ENCODE results near the gene ASTN2.

ASTN2 gene

GRCh38 chr9:116543731-116544400 lies 871.0 kb downstream of the ASTN2 start:
- DNase-seq: no peak

DNA sequence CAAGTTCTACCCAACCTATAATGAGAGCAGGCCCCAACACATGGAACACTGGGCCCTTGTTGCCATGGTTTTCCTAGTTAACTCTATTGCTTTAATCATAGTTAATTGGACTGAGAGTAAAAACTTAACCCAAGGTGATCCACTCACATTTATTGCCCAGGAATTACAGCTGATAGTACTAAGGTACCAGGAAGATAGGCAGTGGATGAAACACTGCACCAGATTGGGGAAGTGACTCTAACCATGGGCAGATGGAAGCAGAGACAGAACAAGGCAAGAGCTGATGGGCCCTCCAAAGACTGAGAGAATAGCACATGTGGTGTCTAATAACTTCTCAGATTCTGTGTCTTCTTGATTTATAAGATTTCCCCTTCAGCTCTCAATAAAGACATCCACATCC lies 873.5 kb downstream of the ASTN2 start:
- DNase-seq: no peak

- no peak for DNase-seq
Observed at GRCh38 chr9:116539549-116539948, 875.3 kb downstream of the ASTN2 start.

DNA sequence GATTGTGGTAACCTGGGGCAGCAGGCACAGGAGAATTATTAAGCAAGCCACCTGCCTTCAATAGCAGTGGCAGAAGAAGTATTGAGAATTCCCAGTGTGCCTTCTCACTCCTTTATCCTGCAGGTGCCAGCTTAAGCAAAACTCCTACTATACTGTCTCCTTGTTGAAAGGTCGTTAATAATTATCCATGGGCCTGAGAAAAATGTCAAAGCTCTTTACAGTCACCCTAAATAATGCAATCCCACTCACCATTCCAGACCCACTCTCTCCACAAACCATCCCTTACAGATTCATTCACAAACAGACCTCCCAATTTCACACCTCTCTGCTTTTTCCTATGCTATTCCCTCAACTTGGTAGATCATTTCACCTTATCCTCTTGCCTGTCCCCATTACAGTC lies 889.2 kb downstream of the ASTN2 start:
- no peak for DNase-seq

DNA sequence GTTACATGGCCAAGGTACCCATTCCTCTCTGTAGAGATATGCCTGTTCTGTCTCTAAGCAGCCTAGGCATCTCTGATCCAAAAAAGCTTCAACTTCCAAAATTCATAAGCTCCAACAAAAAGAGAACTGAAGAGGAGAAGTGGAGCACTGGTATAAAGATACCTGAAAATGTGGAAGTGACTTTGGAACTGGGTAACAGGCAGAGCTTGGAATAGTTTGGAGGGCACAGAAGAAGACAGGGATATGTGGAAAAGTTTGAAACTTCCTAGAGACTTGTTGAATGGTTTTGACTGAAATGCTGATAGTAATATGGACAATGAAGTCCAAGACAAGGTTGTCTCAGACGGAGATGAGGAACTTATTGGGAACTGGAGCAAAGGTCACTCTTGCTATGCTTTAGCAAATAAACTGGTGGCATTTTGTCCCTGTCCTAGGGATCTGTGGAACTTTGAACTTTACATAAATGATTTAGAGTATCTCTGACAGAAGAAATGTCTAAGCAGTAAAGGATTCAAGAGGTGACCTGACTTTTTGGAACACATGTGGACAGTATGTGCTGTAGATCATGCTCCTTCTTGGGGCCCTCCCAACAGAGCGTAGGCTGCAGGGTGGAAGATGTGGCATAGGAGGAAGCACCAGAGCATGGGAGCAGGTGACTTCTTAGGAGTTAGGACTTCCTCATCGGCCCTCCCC lies 889.9 kb downstream of the ASTN2 start:
- DNase-seq: no peak

GRCh38 chr9:116520218-116520617 lies 894.6 kb downstream of the ASTN2 start:
- no peak for DNase-seq

DNA sequence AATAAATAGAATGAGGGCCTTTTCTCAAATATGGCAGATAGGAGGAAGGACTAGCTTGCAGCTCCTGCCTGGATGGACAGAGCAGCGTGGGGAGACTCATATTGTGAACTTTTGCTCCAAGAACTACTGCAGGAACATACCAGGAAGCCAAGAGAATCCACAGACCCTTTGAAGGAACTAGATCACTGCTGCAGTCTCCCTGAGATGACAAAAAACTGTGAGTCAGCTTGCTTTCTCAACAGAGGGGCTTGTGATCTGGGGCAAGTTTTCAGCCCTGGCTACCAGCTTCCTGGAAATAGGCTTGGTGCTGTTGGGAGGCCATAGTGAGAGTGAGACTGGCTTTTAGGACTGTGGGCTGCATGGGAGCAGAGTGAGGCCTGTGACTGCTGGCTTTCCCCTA lies 898.4 kb downstream of the ASTN2 start:
- DNase-seq: no peak

- DNase-seq: no peak
Observed at GRCh38 chr9:116515541-116515940, 899.3 kb downstream of the ASTN2 start.

DNA sequence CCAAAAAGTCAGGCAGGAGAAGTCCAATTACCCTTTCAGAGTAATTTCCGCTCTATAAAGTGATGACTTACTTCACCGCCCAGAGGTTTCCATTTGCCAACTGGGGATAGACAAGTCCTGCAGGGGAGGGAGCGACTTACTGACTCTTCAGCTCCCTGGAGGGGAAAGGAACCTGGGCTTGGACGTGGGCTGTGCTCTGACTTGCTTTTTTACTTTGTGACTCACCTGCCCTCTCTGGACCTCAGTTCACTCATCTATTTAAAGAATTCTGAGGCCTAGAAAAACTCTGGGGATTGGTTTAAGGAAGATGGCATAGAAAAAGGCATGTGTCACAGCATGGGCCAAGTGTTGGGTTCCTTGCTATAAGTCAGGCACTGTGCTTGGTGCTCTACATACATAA lies 908.2 kb downstream of the ASTN2 start:
- DNase-seq: no peak

DNA sequence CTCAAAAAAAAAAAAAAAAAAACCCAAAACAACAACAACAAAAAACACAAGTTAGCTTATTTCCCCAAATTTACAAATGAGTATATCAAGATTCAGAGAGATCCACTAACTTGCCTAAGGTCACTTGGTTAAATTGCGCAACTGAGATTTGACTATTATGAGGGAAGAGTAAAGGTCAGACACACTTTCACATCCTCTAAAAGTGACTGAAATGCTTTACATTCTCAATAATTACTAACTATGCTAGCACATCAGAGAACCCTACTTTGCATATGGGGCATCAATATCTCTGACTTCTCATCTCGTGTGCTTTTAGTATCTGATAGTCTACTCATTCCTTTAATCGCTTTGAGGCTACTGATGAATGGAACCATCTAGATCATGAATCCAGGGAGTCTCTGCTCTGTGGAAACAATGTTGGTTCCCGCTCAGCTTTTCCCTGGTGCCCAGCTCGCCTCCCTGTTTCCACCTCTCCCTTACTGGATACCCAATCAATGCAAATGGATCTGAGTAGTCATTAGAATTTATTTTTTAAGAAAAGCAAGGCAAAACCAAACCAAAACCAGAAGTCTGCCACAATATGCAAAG lies 909.9 kb downstream of the ASTN2 start:
- DNase-seq: peak in 1 of 2 donors; percentile 1

GRCh38 chr9:116504081-116504480 lies 910.8 kb downstream of the ASTN2 start:
- no peak for DNase-seq

- DNase-seq: no peak
Observed at GRCh38 chr9:116502746-116503145, 912.1 kb downstream of the ASTN2 start.

GRCh38 chr9:116501871-116502270 lies 913.0 kb downstream of the ASTN2 start:
- DNase-seq: no peak

- no peak for DNase-seq
Observed at GRCh38 chr9:116499986-116500871, 914.6 kb downstream of the ASTN2 start.

DNA sequence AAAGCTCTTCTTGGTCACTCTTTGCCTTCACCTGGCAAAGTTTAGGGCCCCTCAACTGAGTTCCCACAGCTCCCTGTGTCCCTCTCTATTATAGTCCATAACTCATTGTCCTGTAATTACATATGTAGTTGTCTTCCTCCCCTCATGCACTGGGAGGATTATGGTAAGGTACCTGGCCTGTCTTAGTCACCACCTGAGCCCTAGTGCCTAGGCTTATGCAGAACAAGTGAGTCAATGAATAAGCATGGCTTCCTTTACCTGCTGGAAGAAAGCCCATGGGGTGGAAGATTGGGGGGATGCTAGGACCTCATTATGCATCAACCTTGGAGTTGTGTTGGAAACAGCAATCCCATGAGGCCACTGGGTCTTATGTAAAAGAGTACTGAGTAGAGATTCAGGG lies 915.4 kb downstream of the ASTN2 start:
- no peak for DNase-seq

GRCh38 chr9:116497095-116497890 lies 917.6 kb downstream of the ASTN2 start:
- DNase-seq: no peak

DNA sequence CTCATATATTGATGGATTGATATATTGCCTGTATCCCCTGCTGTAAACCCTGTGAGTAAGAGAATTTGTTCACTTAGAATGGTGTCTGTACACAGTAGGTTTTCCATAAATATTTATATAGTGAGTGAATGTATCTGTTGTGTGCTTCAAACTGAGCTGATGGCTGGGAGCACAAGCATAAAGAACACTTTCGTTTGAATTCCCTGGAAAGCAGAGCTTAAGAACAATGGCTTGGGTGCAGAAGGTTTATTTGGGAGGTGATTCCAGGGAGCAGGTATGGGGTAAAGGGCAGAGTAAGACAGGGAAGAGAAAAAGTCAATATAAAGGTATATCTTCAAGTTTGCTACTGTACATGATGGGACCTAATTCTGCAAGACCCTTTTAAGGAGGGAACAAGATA lies 918.7 kb downstream of the ASTN2 start:
- no peak for DNase-seq

DNA sequence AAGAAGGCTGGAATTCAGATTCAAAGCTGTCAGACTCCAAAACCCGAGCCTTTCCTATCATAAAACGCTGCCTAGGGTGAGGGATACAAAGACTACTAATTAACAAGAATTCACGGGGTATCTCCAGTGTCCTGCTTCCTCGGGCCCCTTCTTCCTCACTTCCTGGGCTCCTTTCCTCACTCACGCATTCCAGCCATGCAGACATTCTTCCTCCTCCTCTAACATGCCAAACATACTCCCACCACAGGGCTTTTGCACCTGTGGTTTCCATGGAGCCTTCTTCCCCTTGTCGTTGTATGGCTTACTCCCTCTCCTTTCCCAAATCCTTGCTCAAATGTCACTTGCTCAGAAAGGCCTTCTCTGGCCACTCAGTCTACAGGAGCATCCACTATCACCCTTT lies 919.1 kb downstream of the ASTN2 start:
- no peak for DNase-seq

DNA sequence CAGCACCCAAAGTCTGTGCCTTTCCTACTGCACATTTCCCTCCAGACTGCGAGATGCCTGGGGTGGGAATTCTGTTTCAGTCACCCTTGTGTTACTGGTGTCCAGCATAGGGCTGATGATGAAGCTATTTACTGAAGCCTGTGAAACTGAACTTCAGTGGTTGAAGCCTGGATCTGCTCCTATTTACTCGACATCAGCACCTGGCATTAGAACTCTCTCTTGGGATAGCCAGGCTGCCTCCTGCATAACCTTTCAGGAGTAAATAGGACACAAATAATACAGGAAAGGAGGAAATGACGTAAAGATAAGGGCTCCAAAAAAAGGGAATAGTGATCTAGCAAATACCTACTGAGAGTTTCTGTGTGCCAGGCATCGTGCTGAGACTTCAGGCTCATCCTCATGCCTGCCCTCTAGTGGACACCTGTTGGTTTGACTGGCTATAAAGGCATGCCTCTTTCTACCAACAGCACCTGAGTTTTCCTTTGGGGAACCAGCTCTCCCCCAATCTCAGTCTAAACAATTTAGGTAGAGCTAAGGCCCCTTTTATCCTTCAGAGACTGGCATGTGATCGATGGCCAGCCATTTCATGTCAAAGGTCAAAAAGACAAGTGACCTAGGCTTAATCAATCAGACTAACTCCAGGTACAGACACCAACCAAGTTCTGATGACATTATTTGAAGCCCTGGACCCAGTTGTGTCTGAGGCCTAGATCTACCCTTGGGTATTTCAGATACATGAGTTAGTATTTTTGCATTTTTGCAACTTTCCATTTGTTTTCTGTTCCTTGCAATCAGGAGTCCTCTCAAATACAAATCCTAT lies 919.8 kb downstream of the ASTN2 start:
- peak in 1 of 2 donors; percentile 23 for DNase-seq

GRCh38 chr9:116493183-116493860 lies 921.5 kb downstream of the ASTN2 start:
- no peak for DNase-seq

GRCh38 chr9:116491659-116492058 lies 923.2 kb downstream of the ASTN2 start:
- DNase-seq: no peak
